ENCODE measurements around the gene RUFY1. TPM values are rescaled to one million over a fixed set of nuclear protein-coding genes. Genes with fewer than 3 reads are reported as not detected.

The RUFY1 gene
- total and polyA plus RNA-seq, 2 of the 13 experiments (the other 11 are each of a cell fraction or from before 2014, with no cell fraction given), result 19.9 to 31.9 TPM

- TF ChIP-seq SIX1 (CRISPR knock-in tag; IDR thresholded peaks at IDR 0.05; ENCODE audit: borderline replicate concordance) (peak; percentile 83), SOX6 (IDR thresholded peaks at IDR 0.05) (no peak), SOX6 (CRISPR knock-in tag; IDR thresholded peaks at IDR 0.05) (peak; percentile 93), ZNF274 (CRISPR knock-in tag; IDR thresholded peaks at IDR 0.05) (no peak), DNMT1 (CRISPR knock-in tag; IDR thresholded peaks at IDR 0.05) (no peak), IKZF1 (IDR thresholded peaks at IDR 0.05) (no peak), HDAC2 (CRISPR knock-in tag; IDR thresholded peaks at IDR 0.05) (peak; percentile 67), SP5 (CRISPR knock-in tag; IDR thresholded peaks at IDR 0.05; ENCODE audit: borderline replicate concordance, low read depth) (no peak), ZNF441 (CRISPR knock-in tag; IDR thresholded peaks at IDR 0.05; ENCODE audit: borderline replicate concordance) (no peak), ASH2L (IDR thresholded peaks at IDR 0.05; ENCODE audit: insufficient read length, low read depth, low read length) (peak; percentile 78), HOXA9 (CRISPR knock-in tag; IDR thresholded peaks at IDR 0.05; ENCODE audit: borderline replicate concordance) (no peak), ZNF816 (CRISPR knock-in tag; IDR thresholded peaks at IDR 0.05; ENCODE audit: borderline replicate concordance) (no peak), BATF2 (CRISPR knock-in tag; IDR thresholded peaks at IDR 0.05) (no peak), TFDP2 (CRISPR knock-in tag; IDR thresholded peaks at IDR 0.05) (0 out of 2 replicates have a peak, but pooled peaks have one; percentile 20), ZHX2 (IDR thresholded peaks at IDR 0.05; ENCODE audit: low read depth) (no peak), ZHX2 (CRISPR knock-in tag; IDR thresholded peaks at IDR 0.05; ENCODE audit: borderline replicate concordance) (peak; percentile 51; the same call in 1 of the 2 replicates), ZNF703 (CRISPR knock-in tag; IDR thresholded peaks at IDR 0.05; ENCODE audit: borderline replicate concordance) (no peak), ZFYVE20 (CRISPR knock-in tag; IDR thresholded peaks at IDR 0.05; ENCODE audit: borderline replicate concordance, low read depth) (no peak), ZKSCAN1 (IDR thresholded peaks at IDR 0.05; ENCODE audit: low read length) (no peak; the same call in 1 of the 2 replicates), ZNF773 (CRISPR knock-in tag; IDR thresholded peaks at IDR 0.05; ENCODE audit: borderline replicate concordance) (no peak), NONO (IDR thresholded peaks at IDR 0.05) (no peak), NONO (CRISPR knock-in tag; conservative IDR thresholded peaks at IDR 0.05) (peak; percentile 21; the same call in 1 of the 2 replicates), ZNF143 (CRISPR knock-in tag; IDR thresholded peaks at IDR 0.05) (no peak), NFKB2 (CRISPR knock-in tag; IDR thresholded peaks at IDR 0.05; ENCODE audit: borderline replicate concordance) (no peak)
Measured at GRCh38 chr5:179504600-179505396, 45.6 kb upstream of the RUFY1 start (continued).
